Measurements from ENCODE around the gene CASP7. TPM values are rescaled to one million over a fixed set of nuclear protein-coding genes. Genes with fewer than 3 reads are reported as not detected.

Gene CASP7
- total RNA-seq, 4 donors from 2014 or later = 11.6 to 17.2 (median 13.8) TPM

DNA sequence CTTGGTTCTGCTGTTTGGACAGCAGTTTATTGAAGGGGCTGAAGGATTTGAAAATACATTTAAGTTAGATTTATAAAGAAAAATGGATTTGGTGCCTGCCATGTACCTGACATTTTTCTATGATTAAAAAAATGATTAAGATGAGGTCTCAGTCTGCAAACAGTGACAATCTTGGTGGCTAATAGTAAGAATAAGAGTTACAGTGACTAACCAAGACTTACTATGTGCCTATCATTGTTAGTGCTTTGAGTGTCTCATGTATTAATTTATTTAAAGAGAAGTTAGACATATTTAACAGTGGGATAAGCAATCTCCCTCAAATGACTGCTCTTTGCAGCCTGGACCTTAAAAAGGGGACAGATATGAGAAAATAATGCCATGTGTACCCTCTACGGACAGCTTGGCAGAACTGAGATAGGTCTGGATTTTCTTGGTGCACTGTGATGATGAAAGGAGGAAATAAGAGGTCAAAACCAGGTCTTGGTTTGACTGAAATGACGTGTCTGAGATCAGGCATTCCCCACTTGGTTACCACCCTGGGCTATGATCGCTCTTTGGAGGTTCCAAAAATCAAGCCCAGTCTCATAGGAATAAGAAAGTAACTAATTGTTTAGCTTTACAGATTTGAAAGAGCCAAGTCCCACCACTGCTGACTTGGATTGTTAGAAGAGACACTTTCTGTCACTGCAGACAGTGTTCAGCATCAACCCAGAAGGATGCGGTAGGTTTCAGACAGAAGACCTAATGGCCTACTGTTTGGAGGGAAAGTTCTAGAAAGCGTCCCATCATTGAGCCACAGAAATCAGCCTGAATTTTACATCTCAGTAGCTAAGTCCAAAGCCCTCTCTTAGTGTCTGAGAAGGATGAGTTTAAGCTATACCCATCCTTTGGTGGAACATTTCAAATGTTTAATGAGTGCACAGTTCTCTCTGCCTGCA is 2.1 kb downstream of the CASP7 start:
- peaks cover 0 to 5% of the 10 kb centered on the region in 2 donors for H3K4me1 ChIP-seq
- H3K4me3 ChIP-seq (replicated peaks in 1 of 3) = no peak overlapping the region
- H3K27ac ChIP-seq = no peak overlapping the region
- H3K9me3 ChIP-seq = no peaks in the 10 kb centered on the region
- intact Hi-C loops (cut with DNase I) = no loop called here
- 88 to 92% methylated on average over 5 of the region's 5 CpGs for WGBS, 2 donors
- H3K27me3 ChIP-seq = no peaks in the 10 kb centered on the region
- H3K36me3 ChIP-seq = no peaks in the 10 kb centered on the region
- DNase-seq = no peak
- TF ChIP-seq POLR2A (IDR thresholded peaks at IDR 0.05) = no peak
- TF ChIP-seq, protein P1, sequence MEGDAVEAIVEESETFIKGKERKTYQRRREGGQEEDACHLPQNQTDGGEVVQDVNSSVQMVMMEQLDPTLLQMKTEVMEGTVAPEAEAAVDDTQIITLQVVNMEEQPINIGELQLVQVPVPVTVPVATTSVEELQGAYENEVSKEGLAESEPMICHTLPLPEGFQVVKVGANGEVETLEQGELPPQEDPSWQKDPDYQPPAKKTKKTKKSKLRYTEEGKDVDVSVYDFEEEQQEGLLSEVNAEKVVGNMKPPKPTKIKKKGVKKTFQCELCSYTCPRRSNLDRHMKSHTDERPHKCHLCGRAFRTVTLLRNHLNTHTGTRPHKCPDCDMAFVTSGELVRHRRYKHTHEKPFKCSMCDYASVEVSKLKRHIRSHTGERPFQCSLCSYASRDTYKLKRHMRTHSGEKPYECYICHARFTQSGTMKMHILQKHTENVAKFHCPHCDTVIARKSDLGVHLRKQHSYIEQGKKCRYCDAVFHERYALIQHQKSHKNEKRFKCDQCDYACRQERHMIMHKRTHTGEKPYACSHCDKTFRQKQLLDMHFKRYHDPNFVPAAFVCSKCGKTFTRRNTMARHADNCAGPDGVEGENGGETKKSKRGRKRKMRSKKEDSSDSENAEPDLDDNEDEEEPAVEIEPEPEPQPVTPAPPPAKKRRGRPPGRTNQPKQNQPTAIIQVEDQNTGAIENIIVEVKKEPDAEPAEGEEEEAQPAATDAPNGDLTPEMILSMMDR (IDR thresholded peaks at IDR 0.05) = no peak

- WGBS, 2 donors = 90 to 98% methylated on average over 2 of the region's 2 CpGs
- Histone ChIP-seq H3K9me3 (no peaks in the 10 kb centered on the region), H3K36me3 (no peaks in the 10 kb centered on the region), H3K27ac (no peak overlapping the region), H3K4me1 (peaks cover 0 to 5% of the 10 kb centered on the region in 2 donors), H3K27me3 (no peaks in the 10 kb centered on the region), H3K4me3 (replicated peaks in 1 of 3) (no peak overlapping the region)
- no peak for DNase-seq
- intact Hi-C loops (cut with DNase I) = no loop called here
- no peak for TF ChIP-seq POLR2A (IDR thresholded peaks at IDR 0.05)
- TF ChIP-seq, protein P1 (IDR thresholded peaks at IDR 0.05) = no peak
Measured at GRCh38 chr10:113683300-113683699, 3.6 kb downstream of the CASP7 start.

GRCh38 chr10:113686028-113686427 is 6.3 kb downstream of the CASP7 start:
- no peak overlapping the region for H3K27ac ChIP-seq
- H3K4me1 ChIP-seq = peaks cover 0 to 4% of the 10 kb centered on the region in 2 donors
- no peak for DNase-seq
- H3K9me3 ChIP-seq = no peaks in the 10 kb centered on the region
- H3K4me3 ChIP-seq (replicated peaks in 1 of 3) = no peak overlapping the region
- no peaks in the 10 kb centered on the region for H3K27me3 ChIP-seq
- TF ChIP-seq, protein P1 (IDR thresholded peaks at IDR 0.05) = no peak
- no peak for TF ChIP-seq POLR2A (IDR thresholded peaks at IDR 0.05)
- intact Hi-C loops (cut with DNase I) = no loop called here
- WGBS, 2 donors = 97 to 99% methylated on average over 3 of the region's 3 CpGs
- H3K36me3 ChIP-seq = no peaks in the 10 kb centered on the region

DNA sequence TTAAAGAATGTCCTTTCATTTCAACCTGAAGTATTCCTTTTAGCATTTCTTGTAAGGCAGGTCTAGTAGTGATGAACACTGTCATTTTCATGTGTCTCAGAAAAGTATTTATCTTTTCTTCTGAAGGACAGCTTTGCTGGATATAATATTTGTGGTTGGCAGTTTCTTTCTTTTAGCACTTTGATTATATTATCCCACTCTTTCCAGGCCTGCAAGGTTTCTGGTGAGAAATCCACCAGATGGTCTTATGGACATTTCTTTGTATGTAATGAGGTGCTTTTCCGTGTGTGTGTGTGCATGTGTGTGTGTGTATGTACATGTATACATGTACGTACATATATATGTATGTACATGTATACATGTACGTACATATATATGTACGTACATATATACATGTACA is 7.3 kb downstream of the CASP7 start:
- Histone ChIP-seq H3K9me3 (no peaks in the 10 kb centered on the region), H3K27me3 (no peaks in the 10 kb centered on the region), H3K27ac (no peak overlapping the region), H3K4me3 (replicated peaks in 1 of 3) (no peak overlapping the region), H3K36me3 (no peaks in the 10 kb centered on the region), H3K4me1 (no peaks in the 10 kb centered on the region)
- WGBS, 2 donors = 93 to 98% methylated on average over 4 of the region's 4 CpGs
- no peak for DNase-seq
- TF ChIP-seq, protein P1 (IDR thresholded peaks at IDR 0.05) = no peak
- no peak for TF ChIP-seq POLR2A (IDR thresholded peaks at IDR 0.05)
- intact Hi-C loops (cut with DNase I) = no loop called here

GRCh38 chr10:113689057-113689456 is 9.3 kb downstream of the CASP7 start:
- Histone ChIP-seq H3K36me3 (no peaks in the 10 kb centered on the region), H3K4me3 (replicated peaks in 1 of 3) (no peak overlapping the region), H3K4me1 (no peaks in the 10 kb centered on the region), H3K27ac (no peak overlapping the region), H3K9me3 (no peaks in the 10 kb centered on the region), H3K27me3 (no peaks in the 10 kb centered on the region)
- DNase-seq = no peak
- intact Hi-C loops (cut with DNase I) = no loop called here
- no peak for TF ChIP-seq POLR2A (IDR thresholded peaks at IDR 0.05)
- TF ChIP-seq, protein P1 (IDR thresholded peaks at IDR 0.05) = no peak
- WGBS, 2 donors = 68 to 87% methylated on average over 1 of the region's 1 CpG
